Breast epithelium (tissue), 3 donors: Measurements from ENCODE around the gene AXIN2.

Source experiments
- CTCF ChIP-seq, 3 donors: fragments of 450-650 bp; IDR thresholded peaks; one replicate each; pipeline ENCODE4 v1.5.1; 2016 to 2017; ENCODE audit warnings: antibody characterized with exemption in 3 of 3, mild to moderate bottlenecking in 3 of 3, moderate library complexity in 3 of 3
- POLR2A ChIP-seq: fragments of 450-650 bp; IDR thresholded peaks from one replicate; pipeline ENCODE4 v1.6.1; 2016; ENCODE audit warnings: antibody characterized with exemption, mild to moderate bottlenecking, moderate library complexity

- TF ChIP-seq CTCF (IDR thresholded peaks at IDR 0.05), result no peak
- TF ChIP-seq POLR2A, result no peak
These were observed 66.1 kb downstream of the AXIN2 start for GRCh38 chr17:65495122-65496055.
